NCI-H446 treated with DMSO at 0.1 percent for 48 hours (cell line): ENCODE data around the gene TSPAN15.

ENCODE experiments used
- DNase-seq: peaks from one replicate; lab custom pipeline; 2025; lab: John Stamatoyannopoulos, UW

TSPAN15 gene

DNA sequence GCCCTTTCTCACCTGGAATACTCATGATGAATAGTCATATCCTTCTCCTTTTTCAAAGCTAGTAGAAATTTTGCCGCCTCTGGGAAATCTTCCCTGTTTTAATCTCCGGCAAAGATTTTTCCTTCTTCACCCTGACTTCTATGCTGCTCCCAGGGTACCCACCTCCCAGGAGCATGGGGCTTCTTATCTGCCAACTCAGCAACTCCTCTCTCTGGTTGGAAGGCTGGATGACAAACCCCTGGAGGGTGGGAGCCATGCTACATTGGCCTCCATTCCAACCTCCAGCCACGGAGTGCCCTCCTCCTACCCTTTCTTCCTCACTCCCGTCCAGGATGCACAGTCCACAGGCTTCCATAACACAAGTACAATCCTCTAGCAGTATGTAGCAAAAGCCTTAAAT, 102.1 kb downstream of the TSPAN15 start:
- DNase-seq = no peak

DNA sequence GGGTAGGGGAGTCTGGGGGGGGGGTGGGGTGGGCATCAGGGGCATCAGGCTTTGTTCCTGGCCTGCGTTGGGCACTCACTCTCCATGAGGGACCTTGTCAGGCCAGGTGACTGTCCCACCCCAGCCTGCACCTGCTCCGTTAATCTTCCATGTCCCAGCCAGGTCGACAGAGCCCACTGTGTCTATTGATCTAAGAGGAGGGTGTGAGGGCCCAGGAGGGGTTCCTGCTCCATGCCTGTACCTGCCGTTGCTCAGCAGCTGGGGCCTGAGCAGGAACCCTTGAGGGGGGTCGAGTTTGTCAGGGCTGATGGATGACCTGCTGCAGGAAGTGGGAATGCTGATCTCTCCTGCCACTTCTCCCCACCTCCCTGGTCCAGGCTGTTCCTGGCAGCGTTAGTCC, 103.3 kb downstream of the TSPAN15 start:
- no peak for DNase-seq
